ENCODE results near the gene SLC25A34. TPM values are rescaled to one million over a fixed set of nuclear protein-coding genes. Genes with fewer than 3 reads are reported as not detected.

The SLC25A34 gene
- total RNA-seq, 2 donors from 2014 or later: 1.5 to 1.9 TPM

- H3K27ac Mint-ChIP-seq: peak overlapping the region; percentile 77
- no peaks in the 10 kb centered on the region for H3K36me3 Mint-ChIP-seq (ENCODE audit: low read depth)
- H3K9me3 ChIP-seq (ENCODE audit: control insufficient read depth, low read length, poor library complexity, severe bottlenecking): no peaks in the 10 kb centered on the region
- peak; percentile 31 to 57 (median 37) for DNase-seq
- peak; percentile 82 for ATAC-seq
- no peak overlapping the region for H3K4me3 Mint-ChIP-seq
- no peaks in the 10 kb centered on the region for H3K27me3 Mint-ChIP-seq
- H3K4me1 Mint-ChIP-seq: peaks cover 8% of the 10 kb centered on the region
Observed at GRCh38 chr1:15740924-15741850, 5.1 kb downstream of the SLC25A34 start.

GRCh38 chr1:15742339-15742801, 6.3 kb downstream of the SLC25A34 start, which contains the start of gene TMEM82:
Gene TMEM82, plus strand, starts transcription at chr1:15742499. Its CDS starts 61 bp downstream, at chr1:15742560.
- Mint-ChIP-seq H3K4me1 (peaks cover 8% of the 10 kb centered on the region), H3K4me3 (no peak within 1 kb of the TSS), H3K27me3 (no peaks in the 10 kb centered on the region), H3K36me3 (ENCODE audit: low read depth) (no peaks in the 10 kb centered on the region), H3K27ac (peak within 1 kb of the TSS; percentile 77)
- no peaks in the 10 kb centered on the region for H3K9me3 ChIP-seq (ENCODE audit: control insufficient read depth, low read length, poor library complexity, severe bottlenecking)
- DNase-seq: no peak
- no peak for ATAC-seq

- DNase-seq: no peak
- H3K27ac Mint-ChIP-seq: no peak overlapping the region
Observed at GRCh38 chr1:15744122-15744679, 8.1 kb downstream of the SLC25A34 start.

GRCh38 chr1:15747378-15747777, 11.3 kb downstream of the SLC25A34 start:
- H3K36me3 Mint-ChIP-seq (ENCODE audit: low read depth): no peaks in the 10 kb centered on the region
- no peaks in the 10 kb centered on the region for H3K9me3 ChIP-seq (ENCODE audit: control insufficient read depth, low read length, poor library complexity, severe bottlenecking)
- no peak overlapping the region for H3K4me3 Mint-ChIP-seq
- H3K4me1 Mint-ChIP-seq: peaks cover 2% of the 10 kb centered on the region
- no peaks in the 10 kb centered on the region for H3K27me3 Mint-ChIP-seq
- H3K27ac Mint-ChIP-seq: no peak overlapping the region
- ATAC-seq: no peak
- DNase-seq: no peak

More at GRCh38 chr1:15744122-15744679, 8.1 kb downstream of the SLC25A34 start:
- H3K4me1 Mint-ChIP-seq: peaks cover 8% of the 10 kb centered on the region
- H3K27me3 Mint-ChIP-seq: no peaks in the 10 kb centered on the region
- H3K36me3 Mint-ChIP-seq (ENCODE audit: low read depth): no peaks in the 10 kb centered on the region
- no peak overlapping the region for H3K4me3 Mint-ChIP-seq
- no peaks in the 10 kb centered on the region for H3K9me3 ChIP-seq (ENCODE audit: control insufficient read depth, low read length, poor library complexity, severe bottlenecking)
- no peak for ATAC-seq

- H3K36me3 Mint-ChIP-seq (ENCODE audit: low read depth): no peaks in the 10 kb centered on the region
- no peak overlapping the region for H3K27ac Mint-ChIP-seq
- no peaks in the 10 kb centered on the region for H3K9me3 ChIP-seq (ENCODE audit: control insufficient read depth, low read length, poor library complexity, severe bottlenecking)
- no peaks in the 10 kb centered on the region for H3K27me3 Mint-ChIP-seq
- DNase-seq (no peak), ATAC-seq (no peak)
- no peak overlapping the region for H3K4me3 Mint-ChIP-seq
- peaks cover 2% of the 10 kb centered on the region for H3K4me1 Mint-ChIP-seq
Observed at GRCh38 chr1:15748264-15748663, 12.2 kb downstream of the SLC25A34 start.

GRCh38 chr1:15748690-15749398, 12.8 kb downstream of the SLC25A34 start:
- Mint-ChIP-seq H3K4me3 (no peak overlapping the region), H3K27ac (no peak overlapping the region), H3K36me3 (ENCODE audit: low read depth) (no peaks in the 10 kb centered on the region), H3K27me3 (no peaks in the 10 kb centered on the region), H3K4me1 (peaks cover 2% of the 10 kb centered on the region)
- ATAC-seq (no peak), DNase-seq (no peak)
- H3K9me3 ChIP-seq (ENCODE audit: control insufficient read depth, low read length, poor library complexity, severe bottlenecking): no peaks in the 10 kb centered on the region

- Mint-ChIP-seq H3K27ac (no peak overlapping the region), H3K4me1 (peaks cover 1% of the 10 kb centered on the region), H3K36me3 (ENCODE audit: low read depth) (no peaks in the 10 kb centered on the region), H3K4me3 (no peak overlapping the region), H3K27me3 (no peaks in the 10 kb centered on the region)
- DNase-seq (no peak), ATAC-seq (no peak)
- no peaks in the 10 kb centered on the region for H3K9me3 ChIP-seq (ENCODE audit: control insufficient read depth, low read length, poor library complexity, severe bottlenecking)
Observed at GRCh38 chr1:15749399-15750291, 13.6 kb downstream of the SLC25A34 start.

GRCh38 chr1:15750924-15751323, 14.9 kb downstream of the SLC25A34 start:
- no peaks in the 10 kb centered on the region for H3K36me3 Mint-ChIP-seq (ENCODE audit: low read depth)
- ATAC-seq (no peak), DNase-seq (no peak)
- H3K9me3 ChIP-seq (ENCODE audit: control insufficient read depth, low read length, poor library complexity, severe bottlenecking): no peaks in the 10 kb centered on the region
- peak overlapping the region; percentile 60 for H3K27ac Mint-ChIP-seq
- peaks cover 7% of the 10 kb centered on the region for H3K27me3 Mint-ChIP-seq
- H3K4me3 Mint-ChIP-seq: no peak overlapping the region
- no peaks in the 10 kb centered on the region for H3K4me1 Mint-ChIP-seq

- ATAC-seq: no peak
Observed at GRCh38 chr1:15751717-15752116, 15.7 kb downstream of the SLC25A34 start.

GRCh38 chr1:15753776-15754175, 17.7 kb downstream of the SLC25A34 start:
- peaks cover 12% of the 10 kb centered on the region for H3K4me1 Mint-ChIP-seq
- ATAC-seq (no peak), DNase-seq (no peak)
- no peak overlapping the region for H3K27ac Mint-ChIP-seq
- H3K4me3 Mint-ChIP-seq: no peak overlapping the region
- peaks cover 29% of the 10 kb centered on the region for H3K27me3 Mint-ChIP-seq
- H3K9me3 ChIP-seq (ENCODE audit: control insufficient read depth, low read length, poor library complexity, severe bottlenecking): no peaks in the 10 kb centered on the region
- H3K36me3 Mint-ChIP-seq (ENCODE audit: low read depth): no peaks in the 10 kb centered on the region

More at GRCh38 chr1:15751717-15752116, 15.7 kb downstream of the SLC25A34 start:
- Mint-ChIP-seq H3K4me1 (peaks cover 5% of the 10 kb centered on the region), H3K4me3 (no peak overlapping the region), H3K27me3 (peaks cover 14% of the 10 kb centered on the region), H3K27ac (no peak overlapping the region), H3K36me3 (ENCODE audit: low read depth) (no peaks in the 10 kb centered on the region)
- H3K9me3 ChIP-seq (ENCODE audit: control insufficient read depth, low read length, poor library complexity, severe bottlenecking): no peaks in the 10 kb centered on the region
- no peak for DNase-seq

- peaks cover 14% of the 10 kb centered on the region for H3K4me1 Mint-ChIP-seq
- peaks cover 35% of the 10 kb centered on the region for H3K27me3 Mint-ChIP-seq
- DNase-seq: no peak
- H3K36me3 Mint-ChIP-seq (ENCODE audit: low read depth): no peaks in the 10 kb centered on the region
- H3K4me3 Mint-ChIP-seq: no peak overlapping the region
- no peak for ATAC-seq
- peak overlapping the region; percentile 34 for H3K27ac Mint-ChIP-seq
- H3K9me3 ChIP-seq (ENCODE audit: control insufficient read depth, low read length, poor library complexity, severe bottlenecking): no peaks in the 10 kb centered on the region
Observed at GRCh38 chr1:15755021-15755645, 19.1 kb downstream of the SLC25A34 start.

- H3K27ac Mint-ChIP-seq: no peak overlapping the region
- ATAC-seq: no peak
- H3K9me3 ChIP-seq (ENCODE audit: control insufficient read depth, low read length, poor library complexity, severe bottlenecking): no peaks in the 10 kb centered on the region
- H3K4me1 Mint-ChIP-seq: peaks cover 14% of the 10 kb centered on the region
- H3K36me3 Mint-ChIP-seq (ENCODE audit: low read depth): no peaks in the 10 kb centered on the region
- peaks cover 37% of the 10 kb centered on the region for H3K27me3 Mint-ChIP-seq
- H3K4me3 Mint-ChIP-seq: peak overlapping the region; percentile 69
- DNase-seq: no peak
Observed at GRCh38 chr1:15755646-15756040, 19.6 kb downstream of the SLC25A34 start.
